Astrocyte of the hippocampus (primary cell): ENCODE data around the gene ORM1.
A peak's percentile ranks its signal among the peaks of the same experiment; 100 is the strongest.

Source experiments
- DNase-seq: peaks from one replicate; pipeline ENCODE4 v3.0.0; 2011; ENCODE audit warnings: low read depth, low spot score

Gene ORM1

GRCh38 chr9:114287763-114288192 lies 35.1 kb upstream of the ORM1 start:
- no peak for DNase-seq

DNA sequence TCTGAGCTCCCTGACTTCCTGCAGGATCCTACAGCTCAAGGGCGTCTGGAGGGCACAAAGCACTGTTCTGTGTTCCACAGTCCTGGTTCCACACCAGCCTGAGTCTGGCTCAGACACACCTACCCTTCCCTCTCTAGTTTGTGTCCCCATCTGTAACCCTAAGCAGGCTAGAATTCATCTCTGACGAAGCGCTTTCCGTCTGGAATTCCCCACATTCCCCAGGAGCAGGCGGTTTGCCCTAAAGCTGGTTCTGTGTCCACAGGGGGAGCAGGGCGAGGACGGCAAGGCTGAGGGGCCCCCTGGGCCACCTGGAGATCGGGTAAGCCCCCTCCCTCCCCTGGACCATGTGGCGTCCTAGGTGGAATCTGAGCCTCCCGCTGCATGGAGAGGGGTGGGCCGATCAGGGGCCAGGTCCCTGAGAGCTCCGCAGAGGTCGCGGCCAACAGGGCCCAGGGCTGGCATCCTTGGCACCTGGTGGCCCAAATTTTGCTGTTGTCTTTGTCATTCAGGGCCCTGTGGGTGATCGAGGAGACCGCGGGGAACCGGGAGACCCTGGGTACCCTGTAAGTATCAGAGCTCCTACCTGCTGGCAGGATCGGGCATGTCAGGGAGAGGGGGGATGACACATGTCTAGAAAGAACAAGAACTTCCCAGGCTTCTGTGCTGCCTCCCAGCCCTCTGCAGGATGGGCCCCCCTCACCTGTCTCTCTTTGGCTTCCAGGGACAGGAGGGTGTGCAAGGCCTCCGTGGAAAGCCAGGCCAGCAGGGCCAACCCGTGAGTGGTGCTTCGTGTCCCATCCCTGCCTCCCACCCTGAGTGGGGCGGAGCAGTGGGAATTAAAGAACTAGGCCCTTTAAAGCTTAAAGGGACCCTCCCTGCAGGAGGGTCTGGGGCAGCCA lies 34.5 kb upstream of the ORM1 start:
- peak; percentile 86 for DNase-seq

- DNase-seq, result no peak
Observed at GRCh38 chr9:114289106-114289505, 33.8 kb upstream of the ORM1 start.

DNA sequence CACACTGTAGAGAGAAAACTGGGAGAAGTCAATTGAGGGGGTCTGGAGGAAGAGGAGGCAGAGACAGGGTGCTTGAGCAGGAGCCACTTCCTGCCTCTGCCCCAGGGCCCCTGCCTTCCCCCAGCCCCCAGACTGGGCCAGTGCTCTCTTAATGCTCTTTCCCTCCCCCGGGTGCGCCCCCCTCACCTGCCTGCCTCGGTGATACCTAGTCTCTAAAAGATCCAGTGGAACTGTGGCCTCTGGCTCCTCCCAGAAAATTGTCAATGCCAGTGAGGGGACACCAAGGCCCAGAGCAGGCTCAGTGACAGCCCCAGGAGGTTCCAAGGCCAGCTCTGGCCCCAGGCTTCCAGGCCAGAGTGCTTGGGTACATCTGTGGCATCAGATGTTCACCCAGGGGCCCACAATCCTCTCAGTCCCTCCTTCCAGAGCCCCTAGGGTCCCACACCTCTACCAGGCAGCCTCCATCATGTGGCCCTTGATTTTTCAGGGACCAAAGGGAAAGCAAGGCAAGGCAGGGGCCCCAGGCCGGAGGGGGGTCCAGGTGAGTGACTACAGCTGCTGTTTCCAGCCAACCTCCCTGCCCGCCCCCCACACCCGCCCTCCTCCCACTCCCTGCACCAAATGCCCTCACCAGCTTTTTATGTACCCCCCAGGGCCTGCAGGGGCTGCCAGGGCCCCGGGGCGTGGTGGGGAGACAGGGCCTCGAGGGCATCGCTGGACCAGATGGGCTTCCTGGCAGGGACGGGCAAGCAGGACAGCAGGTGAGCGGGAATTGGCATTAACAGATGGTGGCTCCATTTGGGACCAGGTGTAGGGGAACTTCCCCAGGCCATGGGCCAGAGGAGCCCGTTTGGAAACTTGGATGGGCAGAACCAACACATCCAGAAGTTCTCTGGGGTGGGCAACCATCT lies 33.1 kb upstream of the ORM1 start:
- no peak for DNase-seq

GRCh38 chr9:114290561-114290986 lies 32.3 kb upstream of the ORM1 start:
- DNase-seq, result no peak

DNA sequence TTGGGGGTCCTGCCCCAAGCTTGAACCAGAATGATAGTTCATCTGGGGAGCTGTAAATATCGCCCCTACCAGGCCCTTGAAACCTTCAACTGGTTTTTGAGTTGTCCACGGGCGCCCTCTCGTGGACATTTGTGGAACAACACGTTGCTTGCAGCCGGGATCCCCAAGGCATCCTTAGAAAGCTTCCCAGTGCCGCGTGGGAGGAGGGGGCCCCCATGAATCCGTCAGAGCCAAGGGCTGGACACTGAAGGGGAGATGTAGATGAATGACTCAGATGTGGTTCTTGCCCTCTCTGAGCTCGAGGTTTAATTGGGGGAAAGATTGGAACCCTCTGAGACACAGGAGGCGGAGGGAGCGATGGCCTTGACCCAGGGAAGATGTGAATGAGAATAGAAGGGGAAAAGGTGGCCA lies 31.8 kb upstream of the ORM1 start:
- peak; percentile 84 for DNase-seq

DNA sequence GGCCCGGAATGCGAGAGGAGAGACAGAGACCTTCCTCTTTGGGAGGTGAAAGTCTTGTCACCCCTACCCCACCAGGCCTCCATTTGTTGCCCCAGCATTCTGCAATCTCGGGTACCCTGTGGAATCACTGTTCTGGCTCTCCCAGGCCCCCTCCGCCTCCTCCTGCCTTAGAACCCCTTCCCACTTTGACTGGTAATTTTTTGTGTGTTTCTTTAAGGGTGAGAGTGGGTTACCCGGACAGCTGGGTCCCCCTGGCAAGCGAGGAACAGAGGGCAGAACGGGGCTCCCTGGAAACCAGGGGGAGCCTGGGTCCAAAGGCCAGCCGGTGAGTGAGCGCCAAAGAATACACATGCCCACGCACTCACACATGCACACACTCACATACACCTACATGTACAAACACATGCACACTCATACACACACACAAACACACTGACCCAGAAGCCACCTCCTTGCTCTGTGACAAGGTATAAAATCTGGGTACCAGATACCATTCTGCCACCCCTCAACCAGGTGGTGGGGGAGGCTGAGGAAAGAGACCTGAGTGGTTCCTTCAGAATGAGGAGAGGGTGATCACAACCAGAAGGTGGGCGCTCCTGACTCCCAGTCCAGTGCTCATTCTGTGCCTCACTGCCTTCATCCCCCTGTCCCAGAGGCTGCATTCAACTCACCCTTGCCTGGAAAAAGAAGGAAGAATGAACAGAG lies 30.9 kb upstream of the ORM1 start:
- DNase-seq, result no peak

GRCh38 chr9:114294664-114295063 lies 28.2 kb upstream of the ORM1 start:
- no peak for DNase-seq

DNA sequence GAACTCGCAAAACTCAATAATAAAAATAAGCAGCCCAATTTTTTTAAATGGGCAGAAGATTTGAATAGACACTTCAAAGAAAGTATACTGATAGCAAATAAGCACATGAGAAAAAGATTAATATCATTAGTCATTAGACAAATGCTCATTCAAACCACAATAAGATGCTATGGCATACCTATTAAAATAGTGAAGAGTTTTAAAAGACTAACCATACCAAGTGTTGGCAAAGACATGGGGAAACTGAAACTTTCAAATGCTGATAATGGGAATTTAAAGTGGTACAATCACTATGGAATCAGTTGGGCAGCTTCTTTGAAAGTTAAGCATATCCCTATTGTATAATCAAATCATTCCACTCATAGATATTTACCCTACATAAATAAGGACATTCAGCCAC lies 26.6 kb upstream of the ORM1 start:
- no peak for DNase-seq

DNA sequence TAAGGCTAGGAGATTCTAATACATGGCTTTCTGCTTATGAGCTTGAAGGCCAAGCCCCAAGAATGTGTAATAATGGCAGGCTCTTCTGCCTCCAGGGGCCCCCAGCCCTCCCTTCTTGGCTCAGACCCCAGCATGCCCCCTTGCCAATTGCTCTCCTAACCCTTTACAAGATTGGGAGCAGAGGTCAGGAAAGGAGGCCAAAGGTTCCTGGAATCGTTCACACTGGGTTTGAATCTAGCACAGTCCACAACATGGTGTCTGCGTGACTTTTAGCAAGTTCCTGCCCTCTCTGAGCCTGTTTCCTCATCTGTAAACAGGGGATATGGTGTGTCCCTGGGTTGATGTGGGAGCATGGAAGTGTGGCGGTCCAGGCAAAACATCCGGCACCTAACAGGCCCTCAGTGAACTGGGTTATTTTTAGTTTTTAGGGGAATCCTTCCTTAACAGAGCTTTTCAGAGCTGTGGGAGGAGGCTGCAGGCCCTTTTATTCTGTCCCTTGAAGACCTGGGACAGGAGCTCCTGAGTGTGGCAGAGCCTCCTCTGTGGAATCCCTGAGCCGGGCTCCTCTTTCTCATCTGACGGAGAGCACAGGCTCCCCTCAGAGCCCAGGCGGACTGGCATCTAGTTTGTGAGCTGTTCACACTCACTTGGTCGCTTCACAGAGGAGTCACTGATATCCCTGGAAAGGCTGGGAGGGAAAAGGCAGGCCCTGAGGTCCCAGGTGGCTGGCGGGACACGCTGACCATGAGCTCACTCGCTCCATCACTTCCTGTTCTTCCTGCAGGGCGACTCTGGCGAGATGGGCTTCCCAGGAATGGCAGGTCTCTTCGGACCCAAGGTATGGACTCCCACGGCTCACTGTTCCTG lies 23.4 kb upstream of the ORM1 start:
- DNase-seq, result no peak

DNA sequence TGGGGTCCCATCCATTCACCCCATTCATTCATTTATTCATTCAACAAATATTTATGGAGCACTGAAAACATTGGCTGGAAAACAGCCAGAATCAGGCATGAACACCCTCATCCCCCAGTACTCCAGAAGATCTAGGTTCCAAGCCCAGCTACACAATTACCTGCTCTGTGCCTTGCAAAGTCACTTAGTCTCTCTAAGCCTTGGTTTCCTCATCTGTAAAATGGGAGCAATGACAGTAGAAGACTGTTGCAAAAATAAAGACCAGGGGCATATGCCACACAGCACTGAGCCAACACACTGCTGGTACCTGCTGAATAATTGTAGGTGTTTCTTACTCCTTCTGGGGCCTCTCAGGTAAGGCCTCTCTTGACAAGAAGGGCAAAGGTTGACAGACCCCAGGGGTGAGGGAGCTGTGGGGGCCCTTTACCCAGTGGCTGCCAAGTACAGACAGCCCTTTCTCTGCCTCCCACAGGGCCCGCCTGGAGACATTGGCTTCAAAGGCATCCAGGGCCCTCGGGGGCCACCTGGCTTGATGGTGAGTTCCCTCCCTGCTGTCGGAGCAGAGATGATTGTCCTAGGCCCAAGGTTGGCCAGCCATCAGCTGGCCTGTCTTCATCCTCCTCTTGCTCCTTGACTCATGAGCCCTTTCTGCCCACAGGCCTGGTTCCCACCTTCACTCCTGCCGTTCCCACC lies 22.6 kb upstream of the ORM1 start:
- DNase-seq, result no peak

DNA sequence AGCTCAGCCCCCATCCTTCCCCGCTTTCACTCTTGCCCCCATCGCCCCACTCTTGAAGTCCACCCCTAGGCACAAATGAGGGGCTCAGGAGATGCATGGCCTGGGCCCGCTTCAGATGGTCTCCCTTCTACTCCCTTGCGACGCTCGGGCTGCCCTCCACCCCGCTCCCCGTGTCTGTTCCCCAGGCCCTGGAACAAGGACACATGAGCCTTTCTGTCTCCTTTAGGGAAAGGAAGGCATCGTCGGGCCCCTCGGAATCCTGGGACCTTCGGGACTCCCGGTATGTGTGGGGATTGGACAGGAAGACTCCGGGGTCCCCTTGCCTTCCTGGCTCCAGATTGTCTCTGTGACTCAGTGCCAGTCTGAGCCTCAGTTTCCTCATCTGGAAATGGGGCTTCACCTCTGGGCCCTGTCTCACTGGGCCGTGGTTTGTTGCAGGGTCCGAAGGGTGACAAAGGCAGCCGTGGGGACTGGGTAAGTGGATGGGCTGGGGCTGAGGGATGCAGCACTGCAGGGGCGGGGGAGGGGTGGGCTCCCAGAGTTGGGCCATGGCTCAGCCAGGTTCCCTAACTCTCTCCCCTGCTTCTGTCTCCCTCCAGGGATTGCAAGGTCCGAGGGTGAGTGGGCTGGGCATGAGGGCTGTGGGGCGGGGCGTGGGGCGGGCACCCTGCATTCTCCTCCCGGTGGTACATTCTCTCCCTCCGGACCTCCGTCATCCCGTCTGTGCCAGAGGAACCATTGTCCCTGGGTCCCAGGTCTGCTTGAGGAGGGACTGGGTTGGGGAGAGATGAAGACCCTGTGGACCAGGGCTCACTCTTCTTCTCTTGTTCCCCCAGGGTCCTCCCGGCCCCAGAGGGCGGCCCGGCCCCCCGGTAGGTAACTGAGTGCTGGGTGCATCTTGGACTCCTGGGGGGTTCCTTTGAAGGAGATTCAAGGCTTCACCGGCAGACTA lies 21.8 kb upstream of the ORM1 start:
- no peak for DNase-seq

DNA sequence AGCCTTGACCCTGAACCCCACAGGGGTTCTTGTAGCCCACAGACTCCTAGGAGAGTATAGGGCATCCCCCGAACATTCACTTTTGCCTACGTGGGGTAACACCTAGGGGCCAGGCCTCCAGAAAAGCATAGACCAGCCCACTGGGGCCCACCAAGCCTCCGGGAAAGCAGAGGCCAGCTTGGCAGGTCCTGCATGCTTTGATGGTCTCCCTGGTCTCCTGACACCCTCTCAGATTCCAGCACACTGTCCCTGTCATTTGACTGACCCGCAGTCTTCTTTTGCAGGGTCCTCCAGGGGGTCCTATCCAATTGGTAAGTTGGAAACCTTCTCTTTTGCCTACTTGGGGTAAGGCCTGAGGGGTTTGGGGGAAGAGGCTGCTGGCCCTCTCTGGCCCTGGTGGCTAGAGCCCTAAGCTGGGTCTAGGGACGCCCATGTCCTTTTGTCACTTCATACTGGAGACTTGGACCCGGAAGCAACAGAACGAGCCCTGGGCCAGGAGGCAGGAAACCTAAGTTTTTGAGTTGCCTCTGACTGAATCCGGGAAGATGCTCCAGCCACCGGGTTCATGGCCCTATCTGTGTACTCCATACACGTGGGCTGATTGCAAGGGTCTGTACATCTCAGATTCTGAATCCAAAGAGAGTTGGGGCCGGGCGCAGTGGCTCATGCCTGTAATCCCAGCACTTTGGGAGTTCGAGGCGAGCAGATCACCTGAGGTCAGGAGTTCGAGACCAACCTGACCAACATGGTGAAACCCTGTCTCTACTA lies 20.9 kb upstream of the ORM1 start:
- no peak for DNase-seq

GRCh38 chr9:114302727-114303126 lies 20.2 kb upstream of the ORM1 start:
- no peak for DNase-seq

DNA sequence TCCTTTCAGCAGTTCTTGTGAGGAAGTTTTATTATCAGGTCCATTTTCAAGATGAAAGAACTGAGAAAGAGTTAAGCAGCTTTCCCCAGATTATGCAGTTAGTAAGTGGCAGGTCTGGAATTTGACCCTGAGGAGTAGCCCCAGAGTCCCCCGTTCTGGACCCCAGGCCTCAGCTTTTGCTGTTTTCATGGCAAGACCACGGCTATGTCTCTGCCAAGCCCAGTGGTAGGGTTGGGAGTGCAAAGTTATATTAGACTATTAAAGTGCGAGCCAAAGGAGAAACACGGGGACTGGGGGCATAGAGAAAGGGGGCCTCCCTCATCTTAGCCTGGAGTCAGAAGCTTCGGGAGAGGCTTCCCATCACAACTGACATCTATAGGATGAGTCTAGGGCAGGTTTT lies 19.3 kb upstream of the ORM1 start:
- no peak for DNase-seq

DNA sequence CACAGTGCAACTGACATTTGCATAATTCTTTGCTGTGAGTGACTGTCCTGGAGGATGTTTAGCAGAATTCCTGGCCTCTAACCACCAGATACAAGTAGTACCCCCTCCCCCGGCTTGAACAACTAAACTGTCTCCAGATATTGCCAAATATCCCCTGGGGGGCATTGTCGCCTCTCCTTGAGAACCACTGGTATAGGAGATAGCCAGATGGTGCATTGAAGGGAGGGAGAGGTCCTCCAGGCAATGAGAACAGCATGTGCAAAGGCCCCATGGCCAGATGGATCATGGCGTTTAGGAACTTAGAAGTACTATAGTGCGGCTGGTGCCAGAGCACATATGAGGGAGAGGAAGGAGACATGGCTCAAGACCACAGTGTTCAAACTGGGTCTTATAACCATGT lies 18.9 kb upstream of the ORM1 start:
- no peak for DNase-seq

DNA sequence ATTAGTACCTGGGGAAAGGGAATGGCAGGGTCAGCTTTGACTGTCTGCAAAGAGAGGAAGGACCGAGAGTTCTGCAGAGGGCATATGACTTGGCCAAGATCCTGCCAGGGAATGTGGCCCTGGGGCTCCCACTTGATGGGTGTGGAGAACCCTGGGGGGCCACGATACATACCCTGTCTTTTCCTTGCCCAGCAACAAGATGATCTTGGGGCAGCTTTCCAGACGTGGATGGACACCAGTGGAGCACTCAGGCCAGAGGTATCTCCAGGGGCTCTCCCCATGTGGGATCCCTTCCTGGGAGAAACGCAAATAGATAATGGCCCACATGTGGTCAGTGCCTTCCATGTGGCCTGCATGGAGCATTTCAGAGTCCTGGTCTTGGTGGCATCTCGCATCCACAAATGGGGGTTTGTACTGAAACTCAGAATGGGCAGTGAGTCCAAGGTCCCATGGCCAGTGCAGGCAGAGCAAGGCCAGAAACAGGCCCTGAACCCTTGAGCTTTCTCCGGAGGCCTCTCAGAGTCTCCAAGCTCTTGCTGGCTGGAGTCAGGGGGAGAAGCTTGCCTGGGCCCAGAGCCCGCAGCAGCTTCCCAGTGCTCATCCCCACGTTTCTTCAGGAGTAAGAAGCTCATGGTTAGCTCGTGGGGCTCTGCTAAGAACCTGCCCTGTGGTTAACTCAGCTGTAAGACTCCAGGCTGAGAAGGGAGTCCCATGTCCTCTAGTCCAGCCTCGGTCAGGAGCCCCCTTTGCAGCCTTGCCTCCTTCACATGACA lies 18.3 kb upstream of the ORM1 start:
- DNase-seq, result no peak

DNA sequence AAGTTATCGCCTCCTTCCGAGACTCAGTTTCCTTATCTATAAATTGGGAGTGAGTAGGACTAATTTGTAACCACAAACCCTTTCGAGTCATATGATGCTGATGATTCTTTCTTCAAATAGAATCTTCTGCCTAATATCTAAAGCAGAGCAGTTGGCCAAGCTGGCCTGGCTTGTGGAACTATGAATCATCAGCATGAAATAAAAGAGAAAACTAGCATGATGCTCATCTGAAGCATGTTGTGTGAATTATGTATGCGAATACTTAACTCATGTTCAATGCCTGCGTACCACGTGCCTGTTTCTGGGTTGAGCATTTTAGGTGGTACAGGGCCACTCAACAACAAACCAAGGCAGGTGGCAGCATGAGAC lies 15.0 kb upstream of the ORM1 start:
- DNase-seq, result peak; percentile 23
